ENCODE results near the gene CCDC88C. TPM values are rescaled to one million over a fixed set of nuclear protein-coding genes. Genes with fewer than 3 reads are reported as not detected.

CCDC88C gene
- total RNA-seq, 1 donor from 2014 or later, result 78.5 TPM

- DNase-seq (ENCODE audit: low spot score), result no peak
Observed at GRCh38 chr14:91330096-91330696, 87.4 kb downstream of the CCDC88C start.

GRCh38 chr14:91329486-91330014 is 88.1 kb downstream of the CCDC88C start:
- DNase-seq (ENCODE audit: low spot score), result no peak

- DNase-seq (ENCODE audit: low spot score), result no peak
Observed at GRCh38 chr14:91328313-91329050, 89.1 kb downstream of the CCDC88C start.

- no peak for DNase-seq (ENCODE audit: low spot score)
Observed at GRCh38 chr14:91327661-91328312, 89.8 kb downstream of the CCDC88C start.

GRCh38 chr14:91327250-91327595 is 90.4 kb downstream of the CCDC88C start:
- DNase-seq (ENCODE audit: low spot score), result no peak

- DNase-seq (ENCODE audit: low spot score), result no peak
Observed at GRCh38 chr14:91326514-91327249, 90.9 kb downstream of the CCDC88C start.

GRCh38 chr14:91324606-91325575 is 92.7 kb downstream of the CCDC88C start:
- DNase-seq (ENCODE audit: low spot score), result no peak

GRCh38 chr14:91323671-91324605 is 93.7 kb downstream of the CCDC88C start:
- DNase-seq (ENCODE audit: low spot score), result peak; percentile 88

GRCh38 chr14:91323031-91323430 is 94.6 kb downstream of the CCDC88C start:
- DNase-seq (ENCODE audit: low spot score), result no peak

- DNase-seq (ENCODE audit: low spot score), result no peak
Observed at GRCh38 chr14:91322623-91323022, 95.0 kb downstream of the CCDC88C start.

GRCh38 chr14:91321131-91321530 is 96.5 kb downstream of the CCDC88C start:
- DNase-seq (ENCODE audit: low spot score), result no peak

GRCh38 chr14:91320266-91320665 is 97.4 kb downstream of the CCDC88C start:
- no peak for DNase-seq (ENCODE audit: low spot score)

GRCh38 chr14:91318911-91319310 is 98.7 kb downstream of the CCDC88C start:
- no peak for DNase-seq (ENCODE audit: low spot score)

GRCh38 chr14:91317381-91318308 is 100.0 kb downstream of the CCDC88C start:
- DNase-seq (ENCODE audit: low spot score), result peak; percentile 70

GRCh38 chr14:91316761-91317160 is 100.9 kb downstream of the CCDC88C start:
- DNase-seq (ENCODE audit: low spot score), result no peak

GRCh38 chr14:91315844-91316267 is 101.8 kb downstream of the CCDC88C start:
- no peak for DNase-seq (ENCODE audit: low spot score)

- no peak for DNase-seq (ENCODE audit: low spot score)
Observed at GRCh38 chr14:91313852-91314251, 103.8 kb downstream of the CCDC88C start.

- no peak for DNase-seq (ENCODE audit: low spot score)
Observed at GRCh38 chr14:91313154-91313850, 104.3 kb downstream of the CCDC88C start.
